Activated T-helper 1 cell treated with anti-CD3 and anti-CD28 coated beads, Interleukin-2, amount 50 U/mL, for 16 hours (primary cell): ENCODE results near the gene HEMK1.

Source experiments
- DNase-seq, 2 donors: peaks; one replicate each; pipeline ENCODE4 v3.0.0-alpha.2; 2020; ENCODE audit warnings: low read depth in 1 of 2, low spot score in 1 of 2

HEMK1 gene

DNA sequence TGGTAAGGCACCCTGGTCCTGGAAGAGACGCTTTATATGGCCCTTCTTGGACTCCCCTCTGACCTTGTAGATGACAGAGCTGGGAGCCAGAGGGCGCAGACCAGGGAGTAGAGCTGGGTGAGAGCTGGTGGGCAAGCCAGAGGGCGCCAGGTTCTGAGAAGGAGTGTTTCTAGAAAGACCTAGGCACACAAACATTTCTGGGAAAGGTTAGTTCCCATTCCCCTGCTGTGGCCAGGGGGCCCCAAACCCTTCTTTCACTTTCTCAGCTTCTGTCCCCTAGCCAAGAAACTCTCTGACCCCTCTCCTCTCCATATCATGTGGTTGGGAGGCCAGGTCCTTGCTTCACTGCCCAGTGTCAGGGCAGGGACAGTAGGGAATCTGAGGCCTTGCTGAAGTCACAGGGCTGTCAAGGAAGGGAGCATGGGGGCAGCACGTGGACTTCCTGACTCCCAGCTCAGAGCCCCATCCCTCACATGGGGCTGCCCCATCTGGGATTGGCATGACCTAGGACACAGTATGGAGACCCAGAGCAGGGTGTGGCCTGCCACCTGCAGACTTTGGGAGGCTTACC, 3.6 kb downstream of the HEMK1 start:
- peak in 1 of 2 donors; percentile 30 for DNase-seq

DNA sequence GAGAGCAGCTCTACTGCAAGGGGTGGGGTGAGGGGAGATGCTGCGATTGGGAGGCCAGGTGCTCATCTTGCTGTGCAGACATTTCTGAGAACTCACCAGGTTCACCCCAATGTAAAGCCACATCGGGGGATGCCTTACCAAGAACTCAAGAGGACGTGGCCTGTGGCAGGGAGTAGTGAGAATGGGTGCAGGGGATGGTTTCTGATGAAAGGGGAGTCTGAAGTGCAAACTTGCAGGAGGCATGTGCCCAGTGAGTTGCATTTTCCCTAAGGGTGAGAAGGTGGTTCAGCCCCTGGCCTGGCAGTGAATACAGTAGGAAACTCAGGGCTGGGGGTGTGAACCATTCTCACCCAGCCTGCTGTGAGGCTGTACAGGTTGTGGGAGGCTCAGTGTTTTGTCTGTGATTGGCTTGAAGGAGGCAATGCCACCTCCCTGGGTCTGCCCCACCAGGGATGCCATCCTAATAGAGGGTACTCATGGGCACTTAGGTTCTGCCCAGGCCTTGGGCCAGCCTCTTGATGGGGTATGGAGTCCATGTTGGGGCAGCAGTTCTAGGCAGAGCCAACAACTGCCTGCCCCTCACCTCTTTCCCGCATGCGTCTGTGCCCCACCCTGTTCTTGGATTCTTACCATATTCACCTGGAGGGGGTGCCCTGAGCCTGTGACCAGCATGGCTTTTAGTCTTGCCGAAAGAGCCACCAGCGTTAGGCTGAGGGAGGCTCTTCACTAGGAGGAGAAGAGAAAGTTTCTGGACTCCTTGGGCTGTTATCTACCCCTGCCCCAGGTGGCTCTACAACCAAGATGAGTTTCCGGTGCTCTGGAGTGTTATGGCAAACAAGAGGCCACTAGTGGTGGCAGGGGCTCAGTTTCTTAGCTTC, 4.5 kb downstream of the HEMK1 start:
- peak in 1 of 2 donors; percentile 55 for DNase-seq

GRCh38 chr3:50574444-50574831, 5.1 kb downstream of the HEMK1 start:
- no peak for DNase-seq

GRCh38 chr3:50575372-50575771, 6.0 kb downstream of the HEMK1 start:
- DNase-seq = no peak

DNA sequence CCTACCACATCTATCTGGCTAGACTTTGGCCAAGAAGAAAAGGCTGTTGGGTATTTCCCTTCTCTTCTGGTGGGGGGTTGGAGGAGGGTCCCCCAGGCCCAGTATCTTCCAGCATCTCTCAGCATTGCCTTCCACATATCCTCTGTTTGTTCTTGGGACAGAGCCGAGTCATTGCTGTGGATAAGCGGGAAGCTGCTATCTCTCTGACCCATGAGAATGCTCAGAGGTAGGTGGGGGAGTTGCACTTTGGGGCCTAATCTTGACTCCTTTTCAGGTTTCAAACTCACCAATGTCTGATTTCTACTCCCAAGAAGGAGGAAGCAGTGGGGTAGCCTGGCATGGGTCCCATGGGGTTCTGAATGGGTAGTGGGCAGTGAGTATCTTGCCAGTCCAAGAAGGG, 8.0 kb downstream of the HEMK1 start:
- no peak for DNase-seq

DNA sequence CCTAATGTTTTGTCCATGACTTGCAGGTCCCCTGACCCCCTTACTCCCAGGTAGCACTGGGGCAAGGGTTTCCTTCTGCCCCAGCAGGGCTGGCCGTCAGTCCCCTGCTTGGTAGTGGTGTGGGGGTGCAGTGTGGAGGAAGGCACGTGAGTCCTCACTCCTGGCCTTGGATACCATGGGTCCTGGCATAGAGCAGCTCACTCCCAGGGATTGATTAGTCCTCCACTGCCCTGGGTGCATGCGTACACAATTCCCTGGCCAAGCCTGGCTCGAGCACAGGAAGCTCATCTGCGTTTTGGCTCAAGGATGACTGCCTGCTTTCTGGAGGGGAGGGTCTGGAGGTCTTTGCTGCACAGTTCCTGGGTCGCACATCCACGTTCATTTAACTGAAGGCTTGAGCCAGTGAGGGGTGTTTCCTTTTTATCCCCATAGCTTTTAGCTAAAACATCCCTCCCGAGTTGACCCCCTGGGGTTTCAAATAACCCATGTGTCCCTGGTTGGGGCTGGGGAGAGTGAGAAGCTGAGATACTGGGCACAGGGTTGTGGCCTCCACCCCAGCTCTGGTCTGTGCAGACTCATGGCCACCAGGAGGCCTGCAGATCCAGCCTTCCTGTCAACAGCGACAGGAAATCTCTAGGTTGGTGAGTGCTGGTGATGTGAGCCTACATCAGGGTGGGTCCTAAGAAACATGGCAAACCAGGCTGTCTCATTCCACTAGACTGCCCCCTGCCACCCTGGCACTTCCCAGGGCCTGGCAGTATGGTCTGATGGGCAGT, 11.5 kb downstream of the HEMK1 start:
- DNase-seq = no peak

GRCh38 chr3:50581459-50581842, 12.1 kb downstream of the HEMK1 start:
- DNase-seq = no peak

GRCh38 chr3:50582083-50582482, 12.8 kb downstream of the HEMK1 start:
- no peak for DNase-seq

- no peak for DNase-seq
These were observed 14.6 kb downstream of the HEMK1 start for GRCh38 chr3:50583897-50584296.

DNA sequence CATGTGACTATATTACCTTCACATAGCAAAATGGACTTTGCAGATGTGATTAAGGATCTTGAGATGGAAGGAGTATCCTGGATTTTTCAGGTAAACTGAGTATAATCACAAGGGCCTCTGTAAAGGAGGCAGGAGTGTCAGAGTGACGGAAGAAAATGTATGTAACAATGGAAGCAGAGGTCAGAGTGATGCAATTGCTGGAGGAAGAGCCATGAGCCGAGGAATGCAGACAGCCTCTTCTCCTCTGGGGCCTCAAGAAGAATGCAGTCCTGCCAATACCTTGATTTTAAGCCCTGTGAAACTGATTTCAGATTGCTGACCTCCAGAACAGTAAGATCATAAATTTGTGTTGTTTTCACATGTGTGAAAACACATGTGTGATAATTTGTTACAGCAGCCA, 15.1 kb downstream of the HEMK1 start:
- DNase-seq = no peak

- no peak for DNase-seq
These were observed 16.8 kb downstream of the HEMK1 start for GRCh38 chr3:50585919-50586762.

- no peak for DNase-seq
These were observed 17.4 kb downstream of the HEMK1 start for GRCh38 chr3:50586763-50587070.

DNA sequence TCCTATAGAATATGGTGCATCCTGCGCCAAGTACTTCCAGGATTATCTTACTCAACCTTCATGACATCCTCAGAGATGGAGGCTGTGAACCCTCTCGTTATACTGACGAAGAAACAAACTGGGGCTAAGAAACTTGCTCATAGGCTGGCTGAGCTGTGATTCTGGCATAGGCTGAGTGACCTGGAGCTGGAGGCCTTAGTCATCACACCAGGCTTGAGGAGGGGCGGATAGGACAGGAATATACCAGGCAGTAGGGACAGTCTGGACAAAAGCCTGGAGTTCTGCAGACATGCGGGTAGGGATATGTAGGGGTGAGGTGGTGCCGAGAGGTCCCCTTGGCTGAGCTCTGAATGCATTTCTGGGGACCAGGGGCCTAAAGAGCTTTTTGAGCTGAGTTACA, 18.1 kb downstream of the HEMK1 start:
- DNase-seq = no peak

DNA sequence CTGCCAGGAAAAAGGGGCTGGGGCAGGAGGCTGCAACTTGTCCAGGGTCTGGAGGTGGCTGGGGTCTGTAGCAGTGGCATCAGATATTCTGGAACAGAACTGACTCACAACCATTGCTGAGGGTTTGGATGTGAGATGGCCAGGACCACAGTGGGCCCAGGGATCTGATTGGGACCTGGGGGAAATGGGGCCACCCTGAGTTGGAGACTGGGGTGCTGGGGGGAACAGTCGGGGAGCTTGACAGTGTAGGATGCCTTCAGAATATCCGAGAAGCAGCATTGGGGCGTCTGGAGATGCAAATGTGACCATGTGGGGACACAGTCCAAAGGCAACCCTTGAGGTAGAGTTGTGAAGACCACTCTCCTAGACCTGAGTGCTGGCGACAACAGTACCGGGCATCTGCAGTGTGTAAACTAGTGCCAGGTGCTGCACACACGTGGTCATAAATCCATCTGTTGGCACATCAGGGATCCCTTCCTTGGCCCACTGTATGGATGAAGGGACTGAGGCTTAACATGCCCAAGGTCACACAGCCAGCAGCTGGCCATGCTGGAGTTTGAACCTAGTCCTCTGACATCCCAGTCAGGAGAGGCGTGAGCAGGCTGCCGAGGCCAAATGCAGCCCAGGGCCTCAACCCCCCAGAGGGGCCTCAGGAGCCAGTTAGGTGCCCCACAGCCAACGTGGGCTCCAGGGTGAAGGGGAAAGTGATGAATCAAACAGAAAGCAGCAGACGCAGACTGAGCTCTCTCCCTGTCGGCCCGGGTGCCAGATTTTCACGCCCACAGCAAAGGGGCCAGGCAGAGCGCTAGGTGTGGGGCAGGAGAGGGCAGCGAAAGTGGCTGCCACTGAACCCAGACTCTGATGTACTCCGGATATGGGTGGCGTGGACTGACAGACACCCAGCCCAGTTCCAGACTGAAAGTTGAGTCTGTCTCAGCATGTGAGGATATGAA, 18.8 kb downstream of the HEMK1 start:
- peak in 1 of 2 donors; percentile 67 for DNase-seq

GRCh38 chr3:50588759-50589433, 19.6 kb downstream of the HEMK1 start:
- DNase-seq = no peak

- no peak for DNase-seq
These were observed 21.9 kb downstream of the HEMK1 start for GRCh38 chr3:50591196-50591741.

GRCh38 chr3:50592568-50592967, 23.2 kb downstream of the HEMK1 start:
- DNase-seq = no peak

DNA sequence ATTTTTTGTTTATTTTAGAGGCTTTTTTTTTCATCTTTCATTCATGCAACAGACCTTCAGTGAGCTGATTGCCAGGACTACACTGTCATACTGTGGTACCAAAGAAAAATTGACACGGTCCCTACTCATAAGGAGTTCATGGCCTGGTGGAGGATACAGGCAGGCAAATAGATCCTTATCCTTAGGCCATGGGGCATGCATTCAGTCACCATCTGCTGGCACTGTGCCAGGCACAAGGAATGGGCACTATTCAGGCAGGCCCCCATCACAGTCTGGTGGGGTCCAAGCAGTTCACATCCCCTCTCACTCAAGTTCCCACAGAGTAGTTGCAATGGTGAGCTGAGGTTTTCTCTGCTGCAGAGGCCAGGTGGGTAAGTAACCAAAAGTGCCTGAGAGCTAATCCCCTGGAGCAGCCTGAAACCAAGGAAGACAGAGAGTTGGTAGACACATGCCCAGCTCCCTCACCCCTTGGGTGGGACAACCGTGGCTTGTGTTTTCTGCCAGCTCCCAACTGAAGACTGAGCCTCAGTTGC, 25.0 kb downstream of the HEMK1 start:
- DNase-seq = no peak

DNA sequence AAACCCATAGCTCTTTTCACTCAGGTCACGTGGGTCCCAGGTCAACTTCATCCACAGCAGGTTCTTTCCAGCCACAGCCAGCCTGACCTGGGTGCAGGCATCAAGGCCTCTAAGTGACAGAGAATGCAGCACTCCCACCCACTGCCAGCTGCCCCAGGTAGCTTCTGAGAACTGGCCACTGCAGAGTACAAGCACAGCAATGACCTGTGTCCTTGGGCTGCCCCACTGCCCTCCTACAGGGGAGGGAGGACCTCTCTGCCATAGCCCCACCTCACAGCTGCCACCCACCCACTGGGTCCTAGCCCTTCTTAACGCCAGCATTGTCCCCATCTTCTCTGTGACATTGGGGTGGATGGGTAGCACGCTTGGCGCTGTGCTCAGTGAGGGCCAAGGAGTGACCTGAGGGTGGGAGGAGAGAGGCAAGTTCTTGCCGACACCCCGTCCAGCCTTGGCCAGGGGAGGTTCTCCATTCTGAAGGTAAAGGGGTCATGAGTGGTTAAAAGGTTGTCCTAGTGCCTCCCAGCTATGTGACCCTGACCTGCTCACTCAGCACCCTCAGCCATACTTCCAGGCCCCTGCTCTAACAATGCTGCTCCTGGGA, 29.9 kb downstream of the HEMK1 start:
- DNase-seq = no peak
